Hepatocyte (in vitro differentiated cells): ENCODE data around the gene RELL1. TPM values are rescaled to one million over a fixed set of nuclear protein-coding genes. Genes with fewer than 3 reads are reported as not detected.

Source experiments
- DNase-seq: peaks from one replicate; pipeline ENCODE4 v3.0.0-alpha.2; 2016; ENCODE audit warnings: low spot score
- H2AFZ ChIP-seq: fragments of 200-600 bp; sonication (generic); 2 replicates; pipeline ENCODE4 v1.6.0; 2016; ENCODE audit warnings: antibody characterized with exemption, mild to moderate bottlenecking
- H3K27ac ChIP-seq: fragments of 200-600 bp; sonication (generic); 2 replicates; pipeline ENCODE4 v1.5.1; 2016; ENCODE audit warnings: mild to moderate bottlenecking
- H3K27me3 ChIP-seq: fragments of 200-600 bp; sonication (generic); 2 replicates; pipeline ENCODE4 v1.6.1; 2016
- H3K36me3 ChIP-seq: fragments of 200-600 bp; sonication (generic); replicated peaks from 2 replicates; pipeline ENCODE4 v1.5.1; 2016; ENCODE audit warnings: low read depth; ENCODE audit not compliant: insufficient read depth
- H3K4me1 ChIP-seq: fragments of 200-600 bp; sonication (generic); 2 replicates; pipeline ENCODE4 v1.5.1; 2016; ENCODE audit warnings: mild to moderate bottlenecking, moderate library complexity; ENCODE audit not compliant: insufficient read depth
- H3K4me2 ChIP-seq: fragments of 200-600 bp; sonication (generic); 2 replicates; pipeline ENCODE4 v1.6.0; 2016
- H3K4me3 ChIP-seq: fragments of 200-600 bp; sonication (generic); 2 replicates; pipeline ENCODE4 v1.5.1; 2016; ENCODE audit warnings: mild to moderate bottlenecking
- H3K79me2 ChIP-seq: fragments of 200-600 bp; sonication (generic); 2 replicates; pipeline ENCODE4 v1.6.0; 2017; ENCODE audit warnings: mild to moderate bottlenecking
- H3K9me2 ChIP-seq: fragments of 200-600 bp; sonication (generic); replicated peaks from 2 replicates; pipeline ENCODE4 v1.6.0; 2017; ENCODE audit warnings: mild to moderate bottlenecking; ENCODE audit not compliant: insufficient read depth
- H3K9me3 ChIP-seq: fragments of 200-600 bp; sonication (generic); 2 replicates; pipeline ENCODE4 v1.5.1; 2016; ENCODE audit warnings: low read depth, mild to moderate bottlenecking
- H4K20me1 ChIP-seq: fragments of 200-600 bp; sonication (generic); 2 replicates; pipeline ENCODE4 v1.6.0; 2016; ENCODE audit warnings: mild to moderate bottlenecking; ENCODE audit not compliant: insufficient read depth, poor library complexity, severe bottlenecking
- CTCF ChIP-seq: fragments of 200-600 bp; sonication (generic); IDR thresholded peaks from 2 replicates; pipeline ENCODE4 v1.5.1; 2016; ENCODE audit warnings: antibody characterized with exemption, mild to moderate bottlenecking; ENCODE audit not compliant: poor library complexity
- EZH2 ChIP-seq: fragments of 200-600 bp; sonication (generic); IDR thresholded peaks from 2 replicates; pipeline ENCODE4 v1.6.1; 2016; ENCODE audit warnings: antibody characterized with exemption, mild to moderate bottlenecking, borderline replicate concordance
- EZH2phosphoT487 ChIP-seq: fragments of 200-600 bp; sonication (generic); IDR thresholded peaks from one replicate; pipeline ENCODE4 v1.6.1; 2018; ENCODE audit warnings: antibody characterized with exemption, mild to moderate bottlenecking, low read depth, moderate library complexity; ENCODE audit not compliant: unreplicated experiment, severe bottlenecking
- WGBS: methylation state at CpG from one replicate; pipeline ENCODE4 v1.1.6; 2016; ENCODE audit warnings: low lambda C conversion rate; ENCODE audit errors: missing lambda C conversion rate; 5-methylcytosine and 5-hydroxymethylcytosine counted together
- polyA plus RNA-seq: library from polyadenylated mRNA; unstranded; fragments of >200 nt; fragmentation: Nextera tagmentation; extraction: Ambion mirVana; gene quantifications from 2 replicates; pipeline ENCODE4 v1.2.1, GENCODE V29; 2016
- total RNA-seq: library from RNA; depleted of rRNA; stranded (reverse); fragments of >200 nt; gene quantifications from 2 replicates; pipeline ENCODE4 v1.2.3, GENCODE V29; 2014

Gene RELL1
- total and polyA plus RNA-seq, 2 experiments from 2014 or later: 5.5 to 39.8 TPM

GRCh38 chr4:37705571-37705970, 19.4 kb upstream of the RELL1 start:
- H3K79me2 ChIP-seq: no peaks in the 10 kb centered on the region
- H2AFZ ChIP-seq: no peak overlapping the region
- H3K9me3 ChIP-seq: no peaks in the 10 kb centered on the region
- H3K4me1 ChIP-seq: no peaks in the 10 kb centered on the region
- H3K36me3 ChIP-seq: no peaks in the 10 kb centered on the region
- no peaks in the 10 kb centered on the region for H3K9me2 ChIP-seq
- H4K20me1 ChIP-seq: no peaks in the 10 kb centered on the region
- H3K27ac ChIP-seq: peak overlapping the region; percentile 26
- H3K4me2 ChIP-seq: no peak overlapping the region
- no peaks in the 10 kb centered on the region for H3K27me3 ChIP-seq
- no peak for DNase-seq
- no peak for TF ChIP-seq CTCF
- no peak for TF ChIP-seq EZH2phosphoT487
- no peak for TF ChIP-seq EZH2
- H3K4me3 ChIP-seq: no peak overlapping the region
- 80% methylated on average over 5 of the region's 5 CpGs for WGBS

- H3K9me3 ChIP-seq: no peaks in the 10 kb centered on the region
- H3K9me2 ChIP-seq: no peaks in the 10 kb centered on the region
- no peaks in the 10 kb centered on the region for H3K4me1 ChIP-seq
- H3K4me2 ChIP-seq: peak overlapping the region; percentile 14
- H3K36me3 ChIP-seq: no peaks in the 10 kb centered on the region
- H3K27me3 ChIP-seq: no peaks in the 10 kb centered on the region
- no peak overlapping the region for H3K4me3 ChIP-seq
- H4K20me1 ChIP-seq: no peaks in the 10 kb centered on the region
- DNase-seq: no peak
- 68% methylated on average over 5 of the region's 5 CpGs for WGBS
- H3K79me2 ChIP-seq: no peaks in the 10 kb centered on the region
- H3K27ac ChIP-seq: peak overlapping the region; percentile 37
- H2AFZ ChIP-seq: no peak overlapping the region
- TF ChIP-seq CTCF: no peak
- no peak for TF ChIP-seq EZH2phosphoT487
- no peak for TF ChIP-seq EZH2
These were observed 13.8 kb upstream of the RELL1 start for GRCh38 chr4:37699868-37700481.

GRCh38 chr4:37697566-37697965, 11.4 kb upstream of the RELL1 start:
- Histone ChIP-seq H3K4me2 (no peak overlapping the region), H3K27ac (no peak overlapping the region), H4K20me1 (no peaks in the 10 kb centered on the region), H3K4me1 (no peaks in the 10 kb centered on the region), H3K36me3 (no peaks in the 10 kb centered on the region), H3K4me3 (no peak overlapping the region), H2AFZ (no peak overlapping the region), H3K9me2 (no peaks in the 10 kb centered on the region), H3K79me2 (no peaks in the 10 kb centered on the region), H3K9me3 (no peaks in the 10 kb centered on the region), H3K27me3 (no peaks in the 10 kb centered on the region)
- WGBS: 92% methylated on average over 3 of the region's 3 CpGs
- no peak for TF ChIP-seq CTCF
- no peak for TF ChIP-seq EZH2phosphoT487
- TF ChIP-seq EZH2: no peak
- DNase-seq: no peak
